GM18867 (cell line): ENCODE results near the gene EPB41.

Experiments used
- ATAC-seq: cut with Tn5 transposase; IDR thresholded peaks from one replicate; pipeline ENCODE4 v1.9.1; 2021; ENCODE audit warnings: mild to moderate bottlenecking, moderate library complexity; ENCODE audit not compliant: unreplicated experiment

Gene EPB41

GRCh38 chr1:28973596-28974421 lies 59.4 kb downstream of the EPB41 start:
- no peak for ATAC-seq

- ATAC-seq = no peak
Measured at GRCh38 chr1:28974432-28974831, 60.1 kb downstream of the EPB41 start.

- no peak for ATAC-seq
Measured at GRCh38 chr1:28976248-28976647, 61.9 kb downstream of the EPB41 start.

DNA sequence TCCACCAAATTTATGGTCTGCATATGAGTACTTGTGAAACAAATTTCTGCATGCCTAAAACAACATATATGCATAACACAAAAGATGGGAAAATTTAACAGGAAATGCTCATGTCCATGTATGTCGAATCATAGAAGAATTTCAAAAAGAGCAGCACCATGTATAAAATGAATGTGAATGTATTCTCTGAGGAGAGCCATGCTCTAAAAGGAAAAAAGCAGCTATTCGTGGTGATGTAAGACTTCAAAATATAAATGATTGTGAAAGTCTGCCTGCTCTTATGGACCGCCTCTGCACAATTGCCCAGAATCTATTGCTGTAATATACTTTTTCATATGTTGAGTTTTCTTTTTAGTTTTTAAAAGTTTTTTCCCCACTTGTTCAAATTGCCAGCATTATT lies 66.8 kb downstream of the EPB41 start:
- no peak for ATAC-seq

- ATAC-seq = no peak
Measured at GRCh38 chr1:28982198-28982597, 67.8 kb downstream of the EPB41 start.

- ATAC-seq = no peak
Measured at GRCh38 chr1:28983091-28983490, 68.7 kb downstream of the EPB41 start.

GRCh38 chr1:28983509-28984310 lies 69.3 kb downstream of the EPB41 start:
- no peak for ATAC-seq

- no peak for ATAC-seq
Measured at GRCh38 chr1:28984311-28984684, 69.9 kb downstream of the EPB41 start.

DNA sequence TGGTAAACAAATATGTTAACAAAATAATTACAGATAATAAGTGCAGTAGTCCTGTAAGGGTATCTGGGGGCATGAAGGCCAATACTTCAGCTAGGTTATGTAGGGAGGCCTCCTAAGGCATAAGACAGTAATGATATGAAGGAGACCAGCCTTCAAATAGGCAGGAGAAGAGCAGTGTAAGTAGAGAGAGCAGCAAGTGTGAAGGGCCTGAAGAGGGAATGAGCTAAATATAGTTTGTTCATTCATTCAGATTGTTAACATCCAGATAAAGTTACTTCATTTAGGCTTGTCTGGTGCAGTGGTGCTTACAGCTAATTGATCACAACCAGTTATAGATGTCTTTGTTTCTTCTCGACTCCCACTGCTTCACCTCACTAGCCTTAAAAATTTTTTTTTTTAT lies 71.1 kb downstream of the EPB41 start:
- no peak for ATAC-seq

- ATAC-seq = no peak
Measured at GRCh38 chr1:28986306-28986910, 72.0 kb downstream of the EPB41 start.

- no peak for ATAC-seq
Measured at GRCh38 chr1:29002792-29003191, 88.4 kb downstream of the EPB41 start.

DNA sequence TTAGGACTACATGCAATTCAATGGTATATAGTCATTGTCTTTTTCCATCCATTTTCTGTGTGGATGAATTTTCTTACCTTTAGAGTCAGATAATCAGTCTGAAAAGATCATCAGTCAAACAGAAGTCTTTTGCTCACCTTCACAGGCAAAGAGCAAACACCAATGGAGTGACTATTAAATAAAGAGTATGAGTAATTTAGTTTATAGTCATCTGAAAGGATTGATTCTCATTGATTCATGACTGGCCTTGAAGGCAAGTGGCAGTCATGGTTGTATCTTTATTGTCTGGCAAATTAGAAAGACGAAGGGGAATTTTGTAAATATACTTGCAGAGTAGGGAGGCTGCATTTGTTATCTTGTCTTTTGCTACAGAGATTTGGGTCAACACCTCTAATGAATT lies 89.9 kb downstream of the EPB41 start:
- ATAC-seq = no peak

DNA sequence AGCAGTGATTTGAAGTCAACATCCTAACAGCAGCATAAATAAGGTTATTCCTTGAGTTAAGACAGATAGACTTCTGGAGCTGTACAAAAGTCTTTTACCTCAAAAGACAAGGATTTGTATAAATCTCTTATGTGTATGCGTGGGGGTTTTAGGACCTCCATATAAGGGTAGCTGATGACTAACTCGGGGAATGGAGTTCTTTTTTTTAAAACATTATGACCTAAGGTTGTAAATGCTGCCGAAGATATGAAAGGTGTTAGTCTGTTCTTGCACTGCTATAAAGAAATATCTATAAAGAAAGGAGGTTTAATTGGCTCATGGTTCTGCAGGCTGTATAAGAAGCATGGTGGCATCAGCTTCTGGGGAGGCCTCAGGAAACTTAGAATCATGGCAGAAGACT lies 90.4 kb downstream of the EPB41 start:
- no peak for ATAC-seq

DNA sequence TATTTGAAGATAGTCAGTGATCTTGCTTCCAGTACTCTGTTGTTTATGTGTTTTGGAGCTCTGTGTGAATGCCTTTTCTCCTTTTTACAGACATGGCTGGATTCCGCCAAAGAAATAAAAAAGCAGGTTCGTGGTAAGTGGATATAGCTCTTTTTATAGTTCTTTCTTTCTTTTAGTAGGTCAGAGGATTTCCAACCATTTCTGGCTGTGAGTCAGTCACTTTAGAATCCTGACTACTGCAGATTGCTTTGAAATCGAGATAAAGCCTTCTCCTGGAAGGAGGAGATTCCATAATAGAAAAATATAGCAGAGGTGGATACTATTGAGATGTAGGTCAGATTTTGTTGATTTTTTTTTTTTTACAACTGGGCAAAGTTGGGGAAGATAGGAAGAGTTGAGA lies 97.4 kb downstream of the EPB41 start:
- no peak for ATAC-seq

DNA sequence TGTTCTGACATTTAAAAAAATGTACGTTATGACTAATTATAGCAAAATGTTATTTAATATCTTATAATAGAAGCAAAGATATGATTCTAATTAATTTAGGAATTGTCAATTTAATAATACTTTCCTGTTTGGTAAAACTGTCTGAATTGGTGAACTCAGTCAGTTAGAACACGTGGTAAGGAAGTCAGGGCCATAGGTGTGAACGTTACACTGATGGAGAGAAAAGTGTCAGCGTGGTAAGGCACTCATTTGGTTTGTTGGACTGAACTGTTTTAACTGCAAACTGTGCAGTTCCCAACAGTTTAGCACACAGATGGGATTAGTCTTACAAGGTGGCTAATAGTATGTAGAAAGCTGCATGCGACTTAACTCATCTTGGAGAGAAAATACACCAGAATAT lies 102.9 kb downstream of the EPB41 start:
- ATAC-seq = no peak

- no peak for ATAC-seq
Measured at GRCh38 chr1:29017975-29018712, 103.8 kb downstream of the EPB41 start.

GRCh38 chr1:29022620-29023019 lies 108.3 kb downstream of the EPB41 start:
- no peak for ATAC-seq

DNA sequence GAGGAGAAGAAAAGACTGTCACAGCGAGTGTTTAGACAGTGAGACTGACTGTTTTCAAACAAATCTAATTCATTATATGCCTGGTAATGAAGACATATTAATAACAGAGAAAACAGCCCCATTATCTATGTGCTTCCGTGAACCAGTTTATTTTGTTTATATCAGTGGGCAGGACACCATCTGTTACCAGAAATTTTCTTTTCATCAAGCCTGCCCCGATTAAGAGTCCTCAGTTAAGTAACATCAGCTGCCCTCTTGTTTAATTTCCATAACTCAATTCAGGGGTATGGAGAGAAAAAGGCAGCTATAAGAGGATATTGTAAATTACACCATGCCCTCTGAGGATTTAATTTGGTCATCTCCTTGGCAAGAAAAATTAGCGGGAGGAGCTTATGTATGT lies 115.3 kb downstream of the EPB41 start:
- ATAC-seq = no peak

DNA sequence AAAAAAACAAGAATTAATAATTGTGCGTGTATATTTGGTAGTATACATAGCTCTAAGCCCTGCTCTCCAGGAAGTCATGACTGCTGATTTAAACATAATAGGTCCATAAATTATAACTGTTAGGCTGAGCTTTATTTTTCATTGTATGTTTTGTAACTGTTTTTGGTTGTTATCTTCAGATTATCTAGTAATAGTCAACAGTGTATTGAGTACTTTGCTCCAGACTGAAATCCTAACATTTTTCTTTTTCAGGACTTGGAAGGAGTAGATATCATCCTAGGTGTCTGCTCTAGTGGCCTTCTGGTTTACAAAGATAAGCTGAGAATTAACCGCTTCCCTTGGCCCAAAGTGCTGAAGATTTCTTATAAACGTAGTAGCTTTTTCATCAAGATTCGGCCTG lies 118.5 kb downstream of the EPB41 start:
- no peak for ATAC-seq

DNA sequence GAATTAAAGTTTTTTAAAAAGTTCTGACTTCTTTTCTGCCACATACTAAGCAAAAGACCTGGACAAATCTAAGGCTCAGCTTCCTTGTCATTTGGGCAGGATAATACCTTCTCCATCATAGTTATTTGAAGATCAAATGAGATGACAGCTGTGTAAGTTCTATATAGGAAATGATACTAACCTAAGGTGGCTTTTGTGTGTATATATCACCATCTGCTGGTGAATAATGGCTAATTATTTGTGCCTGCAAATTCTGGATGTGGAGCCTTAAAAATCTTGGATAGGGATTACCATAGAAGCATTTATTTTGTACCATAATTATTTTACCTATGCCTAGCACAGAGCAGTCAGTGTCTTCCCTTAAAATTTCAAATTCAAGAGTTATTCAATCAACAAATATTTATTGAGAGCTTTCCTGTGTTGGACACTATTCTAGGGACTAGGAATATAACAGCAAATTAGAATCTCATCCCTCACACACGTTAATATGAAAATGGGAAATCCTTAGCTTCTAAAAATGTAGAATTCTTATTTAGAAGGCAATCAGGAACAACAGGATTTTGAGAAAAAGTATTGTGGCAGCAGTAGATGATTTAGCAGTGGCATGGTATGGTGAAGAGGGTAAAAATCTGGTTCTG lies 119.6 kb downstream of the EPB41 start:
- ATAC-seq = no peak
